Measurements from ENCODE around the gene GADD45G. TPM values are rescaled to one million over a fixed set of nuclear protein-coding genes. Genes with fewer than 3 reads are reported as not detected.

Gene GADD45G
- total RNA-seq, 2 donors from 2014 or later, result 14.3 to 15.1 TPM

GRCh38 chr9:89621676-89622075 is 16.9 kb downstream of the GADD45G start:
- Mint-ChIP-seq H3K4me3 (no peak overlapping the region), H3K27me3 (no peaks in the 10 kb centered on the region), H3K36me3 (ENCODE audit: low read depth) (no peaks in the 10 kb centered on the region), H3K27ac (no peak overlapping the region), H3K4me1 (peaks cover 2% of the 10 kb centered on the region)
- no peak for ATAC-seq
- no peaks in the 10 kb centered on the region for H3K9me3 ChIP-seq (ENCODE audit: control insufficient read depth, low read length, poor library complexity, severe bottlenecking)
- no peak for DNase-seq

DNA sequence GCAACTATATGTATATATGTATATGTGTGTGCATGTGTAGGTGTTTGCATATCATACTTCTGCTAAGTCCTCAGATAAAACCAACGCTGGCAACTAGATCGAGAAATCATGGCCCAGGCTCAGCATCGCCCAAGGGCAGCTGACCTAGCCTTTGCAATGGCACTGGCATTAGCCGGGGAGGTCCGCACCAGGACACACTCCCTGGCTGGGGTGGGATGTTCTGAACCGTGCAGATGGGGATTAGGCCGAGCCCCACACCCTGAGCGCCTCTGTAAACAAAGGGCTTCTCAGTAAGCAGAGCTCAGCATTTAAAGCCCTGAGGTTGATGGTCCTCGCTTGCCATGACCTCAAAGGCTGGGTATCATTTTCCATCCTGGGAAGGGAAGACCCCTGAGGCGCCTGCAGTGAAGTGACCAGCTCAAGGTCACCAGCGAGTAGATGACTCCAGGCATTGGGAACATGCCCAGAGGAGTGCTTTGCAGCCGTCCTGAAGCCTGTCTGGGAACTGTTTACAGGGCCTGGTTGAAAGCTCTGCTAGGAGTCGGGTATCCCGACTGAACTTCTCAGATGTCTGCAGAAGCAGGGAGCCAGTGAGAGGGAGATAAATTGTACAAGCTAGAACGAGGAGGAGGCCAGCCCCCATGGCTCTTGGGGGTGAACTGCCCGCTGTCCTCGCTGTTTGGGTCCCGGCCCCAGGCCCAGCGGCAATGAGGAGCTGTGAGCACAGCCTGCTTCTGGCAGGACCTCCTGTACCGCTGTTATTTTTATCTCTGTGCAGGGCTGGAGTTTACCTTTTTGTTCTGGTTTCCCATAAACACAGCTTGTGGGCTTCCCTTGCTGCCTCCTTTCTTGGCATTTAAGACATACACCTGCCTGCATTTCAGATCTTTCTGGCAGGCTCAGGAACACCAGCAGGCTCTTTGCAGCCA is 18.4 kb downstream of the GADD45G start:
- no peaks in the 10 kb centered on the region for H3K9me3 ChIP-seq (ENCODE audit: control insufficient read depth, low read length, poor library complexity, severe bottlenecking)
- DNase-seq (no peak), ATAC-seq (no peak)
- peaks cover 2% of the 10 kb centered on the region for H3K4me1 Mint-ChIP-seq
- no peaks in the 10 kb centered on the region for H3K27me3 Mint-ChIP-seq
- no peak overlapping the region for H3K27ac Mint-ChIP-seq
- no peak overlapping the region for H3K4me3 Mint-ChIP-seq
- H3K36me3 Mint-ChIP-seq (ENCODE audit: low read depth), result no peaks in the 10 kb centered on the region

GRCh38 chr9:89623925-89624420 is 19.2 kb downstream of the GADD45G start:
- peaks cover 2% of the 10 kb centered on the region for H3K4me1 Mint-ChIP-seq
- ATAC-seq (no peak), DNase-seq (no peak)
- no peaks in the 10 kb centered on the region for H3K9me3 ChIP-seq (ENCODE audit: control insufficient read depth, low read length, poor library complexity, severe bottlenecking)
- no peak overlapping the region for H3K27ac Mint-ChIP-seq
- H3K4me3 Mint-ChIP-seq, result no peak overlapping the region
- H3K27me3 Mint-ChIP-seq, result no peaks in the 10 kb centered on the region
- H3K36me3 Mint-ChIP-seq (ENCODE audit: low read depth), result no peaks in the 10 kb centered on the region

- Mint-ChIP-seq H3K4me3 (no peak overlapping the region), H3K4me1 (peaks cover 2% of the 10 kb centered on the region), H3K27ac (peak overlapping the region; percentile 9), H3K27me3 (no peaks in the 10 kb centered on the region), H3K36me3 (ENCODE audit: low read depth) (no peaks in the 10 kb centered on the region)
- DNase-seq (no peak), ATAC-seq (no peak)
- H3K9me3 ChIP-seq (ENCODE audit: control insufficient read depth, low read length, poor library complexity, severe bottlenecking), result no peaks in the 10 kb centered on the region
Measured at GRCh38 chr9:89625721-89626687, 21.2 kb downstream of the GADD45G start.

GRCh38 chr9:89626741-89627265 is 22.0 kb downstream of the GADD45G start:
- H3K4me1 Mint-ChIP-seq, result peaks cover 2% of the 10 kb centered on the region
- no peaks in the 10 kb centered on the region for H3K9me3 ChIP-seq (ENCODE audit: control insufficient read depth, low read length, poor library complexity, severe bottlenecking)
- no peaks in the 10 kb centered on the region for H3K36me3 Mint-ChIP-seq (ENCODE audit: low read depth)
- no peaks in the 10 kb centered on the region for H3K27me3 Mint-ChIP-seq
- peak overlapping the region; percentile 9 for H3K27ac Mint-ChIP-seq
- no peak overlapping the region for H3K4me3 Mint-ChIP-seq
- DNase-seq, result no peak
- no peak for ATAC-seq

DNA sequence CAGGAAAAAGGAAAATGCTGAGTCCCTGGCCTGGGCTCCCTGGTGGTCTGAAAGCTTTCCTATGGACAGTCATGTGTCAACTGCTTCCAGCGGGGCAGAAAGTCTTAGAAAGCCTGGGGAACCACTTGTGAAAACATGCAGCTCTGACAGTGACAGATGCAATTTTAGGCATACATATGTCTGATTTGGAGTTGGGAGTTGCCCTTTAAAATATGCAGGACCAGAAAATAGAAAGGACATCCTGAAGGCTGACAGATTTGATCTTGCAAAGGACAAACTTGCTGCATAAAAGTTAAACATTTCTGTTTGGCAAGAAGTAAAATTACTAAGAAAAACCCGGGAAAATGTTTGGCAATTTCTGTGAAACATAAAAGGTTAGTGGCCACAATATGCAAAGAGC is 23.8 kb downstream of the GADD45G start:
- H3K9me3 ChIP-seq (ENCODE audit: control insufficient read depth, low read length, poor library complexity, severe bottlenecking), result no peaks in the 10 kb centered on the region
- no peaks in the 10 kb centered on the region for H3K27me3 Mint-ChIP-seq
- no peak for ATAC-seq
- H3K4me3 Mint-ChIP-seq, result no peak overlapping the region
- no peak overlapping the region for H3K27ac Mint-ChIP-seq
- H3K4me1 Mint-ChIP-seq, result peaks cover 2% of the 10 kb centered on the region
- DNase-seq, result no peak
- H3K36me3 Mint-ChIP-seq (ENCODE audit: low read depth), result no peaks in the 10 kb centered on the region

- Mint-ChIP-seq H3K27me3 (no peaks in the 10 kb centered on the region), H3K4me1 (no peaks in the 10 kb centered on the region), H3K4me3 (no peak overlapping the region), H3K36me3 (ENCODE audit: low read depth) (no peaks in the 10 kb centered on the region), H3K27ac (no peak overlapping the region)
- no peaks in the 10 kb centered on the region for H3K9me3 ChIP-seq (ENCODE audit: control insufficient read depth, low read length, poor library complexity, severe bottlenecking)
- DNase-seq, result no peak
- ATAC-seq, result no peak
Measured at GRCh38 chr9:89629081-89629976, 24.5 kb downstream of the GADD45G start.

DNA sequence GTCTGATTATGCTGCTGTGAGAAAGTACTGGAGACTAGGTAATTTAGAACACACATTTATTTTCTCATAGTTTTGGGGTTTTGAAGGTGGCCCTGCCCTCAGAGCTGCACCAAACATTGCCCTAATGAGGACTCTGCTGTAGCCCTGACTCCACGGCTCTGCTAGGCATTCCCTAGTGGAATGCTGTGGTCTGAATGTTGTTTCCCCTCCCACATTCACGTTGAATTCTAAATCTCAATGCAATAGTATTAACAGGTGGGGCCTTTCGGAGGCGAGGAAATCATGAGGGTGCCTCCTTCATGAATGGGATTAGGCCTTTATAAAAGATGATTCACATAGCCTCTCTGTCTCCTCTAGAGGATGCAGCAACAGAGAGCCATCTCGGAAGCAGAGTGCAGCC is 25.7 kb downstream of the GADD45G start:
- ATAC-seq (no peak), DNase-seq (no peak)
- no peak overlapping the region for H3K27ac Mint-ChIP-seq
- no peaks in the 10 kb centered on the region for H3K9me3 ChIP-seq (ENCODE audit: control insufficient read depth, low read length, poor library complexity, severe bottlenecking)
- no peaks in the 10 kb centered on the region for H3K36me3 Mint-ChIP-seq (ENCODE audit: low read depth)
- H3K4me3 Mint-ChIP-seq, result no peak overlapping the region
- H3K4me1 Mint-ChIP-seq, result peaks cover 3% of the 10 kb centered on the region
- H3K27me3 Mint-ChIP-seq, result no peaks in the 10 kb centered on the region

GRCh38 chr9:89631384-89631783 is 26.6 kb downstream of the GADD45G start:
- Mint-ChIP-seq H3K27me3 (no peaks in the 10 kb centered on the region), H3K36me3 (ENCODE audit: low read depth) (no peaks in the 10 kb centered on the region), H3K4me1 (peaks cover 3% of the 10 kb centered on the region), H3K4me3 (no peak overlapping the region), H3K27ac (no peak overlapping the region)
- H3K9me3 ChIP-seq (ENCODE audit: control insufficient read depth, low read length, poor library complexity, severe bottlenecking), result no peaks in the 10 kb centered on the region
- DNase-seq (no peak), ATAC-seq (no peak)

GRCh38 chr9:89632192-89632733 is 27.5 kb downstream of the GADD45G start:
- H3K27ac Mint-ChIP-seq, result no peak overlapping the region
- H3K36me3 Mint-ChIP-seq (ENCODE audit: low read depth), result no peaks in the 10 kb centered on the region

GRCh38 chr9:89632736-89633135 is 27.9 kb downstream of the GADD45G start:
- H3K27me3 Mint-ChIP-seq, result no peaks in the 10 kb centered on the region
- H3K9me3 ChIP-seq (ENCODE audit: control insufficient read depth, low read length, poor library complexity, severe bottlenecking), result no peaks in the 10 kb centered on the region
- DNase-seq, result no peak
- no peak for ATAC-seq
- H3K27ac Mint-ChIP-seq, result no peak overlapping the region
- no peaks in the 10 kb centered on the region for H3K36me3 Mint-ChIP-seq (ENCODE audit: low read depth)
- peaks cover 3% of the 10 kb centered on the region for H3K4me1 Mint-ChIP-seq
- no peak overlapping the region for H3K4me3 Mint-ChIP-seq

More at GRCh38 chr9:89632192-89632733, 27.5 kb downstream of the GADD45G start:
- DNase-seq, result no peak
- Mint-ChIP-seq H3K4me3 (no peak overlapping the region), H3K4me1 (peaks cover 3% of the 10 kb centered on the region), H3K27me3 (no peaks in the 10 kb centered on the region)
- no peak for ATAC-seq
- H3K9me3 ChIP-seq (ENCODE audit: control insufficient read depth, low read length, poor library complexity, severe bottlenecking), result no peaks in the 10 kb centered on the region

GRCh38 chr9:89633404-89633803 is 28.6 kb downstream of the GADD45G start:
- no peaks in the 10 kb centered on the region for H3K36me3 Mint-ChIP-seq (ENCODE audit: low read depth)
- ATAC-seq, result no peak
- no peaks in the 10 kb centered on the region for H3K9me3 ChIP-seq (ENCODE audit: control insufficient read depth, low read length, poor library complexity, severe bottlenecking)
- no peak overlapping the region for H3K4me3 Mint-ChIP-seq
- H3K27me3 Mint-ChIP-seq, result no peaks in the 10 kb centered on the region
- peaks cover 3% of the 10 kb centered on the region for H3K4me1 Mint-ChIP-seq
- no peak for DNase-seq
- no peak overlapping the region for H3K27ac Mint-ChIP-seq

Measured in T-helper 17 cell (primary cell).